NCI-H82 (cell line): Measurements from ENCODE around the gene EIPR1.
A peak's percentile ranks its signal among the peaks of the same experiment; 100 is the strongest.
"Not testable (repeated sequence)": the region's sequence is repeated elsewhere in the genome, so short reads cannot be mapped to it uniquely, and the experiment has no call there.

Experiments
- DNase-seq: peaks from one replicate; lab custom pipeline; 2025; lab: John Stamatoyannopoulos, UW

The EIPR1 gene

DNA sequence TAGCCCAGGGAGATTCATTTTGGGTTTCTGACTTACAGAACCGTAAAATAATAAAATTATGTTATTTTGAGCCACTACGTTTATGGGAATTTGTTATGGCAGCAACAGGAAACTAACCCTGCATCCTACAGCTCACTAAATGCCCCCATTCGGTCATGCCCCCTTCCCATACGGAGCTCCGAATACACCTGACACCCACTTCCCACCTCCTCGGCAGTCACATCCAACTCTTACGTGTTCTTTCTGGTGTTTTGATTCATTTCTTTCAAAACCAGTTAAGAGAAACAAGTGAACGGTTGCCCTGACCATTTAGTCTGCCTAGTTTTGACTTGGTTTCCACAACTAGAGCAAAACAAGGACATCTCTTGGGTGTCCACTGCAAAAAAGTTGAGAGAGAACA is 19.7 kb downstream of the EIPR1 start:
- no peak for DNase-seq

DNA sequence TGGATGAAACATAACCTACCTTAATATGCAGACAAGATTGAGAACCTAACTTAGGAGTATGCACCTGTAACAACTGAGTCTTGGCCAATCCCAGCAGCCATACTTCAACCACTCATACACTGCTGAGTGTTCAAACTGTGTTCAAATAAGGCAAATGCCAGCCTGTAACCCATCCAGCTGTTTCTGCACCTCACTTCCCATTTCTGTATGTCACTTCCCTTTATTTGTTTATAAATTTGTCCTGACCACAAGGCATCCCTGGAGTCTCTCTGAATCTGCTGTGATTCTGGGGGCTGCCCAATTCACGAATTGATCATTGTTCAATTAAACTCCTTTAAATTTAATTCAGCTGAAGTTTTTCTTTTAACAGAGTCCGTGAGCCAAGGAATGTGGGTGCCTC is 20.2 kb downstream of the EIPR1 start:
- DNase-seq = not testable (repeated sequence)

DNA sequence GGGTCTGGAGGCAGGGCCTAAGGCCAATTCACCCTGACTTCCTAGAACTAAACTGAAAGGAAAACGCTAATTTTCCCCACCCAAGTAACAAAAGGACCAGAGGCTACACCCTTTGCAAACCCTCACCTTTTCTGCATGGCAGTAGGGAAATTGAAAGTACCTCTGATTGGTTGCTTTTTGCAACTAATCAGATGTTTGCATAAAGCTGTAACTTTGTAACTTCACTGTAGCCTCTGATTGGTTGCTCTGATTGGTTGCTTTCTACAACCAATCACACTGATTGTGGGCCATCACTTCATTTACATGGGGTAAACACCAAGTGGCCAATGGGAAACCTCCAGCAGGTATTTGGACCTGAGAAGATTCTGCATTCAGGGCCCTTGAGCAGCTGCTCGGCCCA is 20.8 kb downstream of the EIPR1 start:
- DNase-seq = no peak

DNA sequence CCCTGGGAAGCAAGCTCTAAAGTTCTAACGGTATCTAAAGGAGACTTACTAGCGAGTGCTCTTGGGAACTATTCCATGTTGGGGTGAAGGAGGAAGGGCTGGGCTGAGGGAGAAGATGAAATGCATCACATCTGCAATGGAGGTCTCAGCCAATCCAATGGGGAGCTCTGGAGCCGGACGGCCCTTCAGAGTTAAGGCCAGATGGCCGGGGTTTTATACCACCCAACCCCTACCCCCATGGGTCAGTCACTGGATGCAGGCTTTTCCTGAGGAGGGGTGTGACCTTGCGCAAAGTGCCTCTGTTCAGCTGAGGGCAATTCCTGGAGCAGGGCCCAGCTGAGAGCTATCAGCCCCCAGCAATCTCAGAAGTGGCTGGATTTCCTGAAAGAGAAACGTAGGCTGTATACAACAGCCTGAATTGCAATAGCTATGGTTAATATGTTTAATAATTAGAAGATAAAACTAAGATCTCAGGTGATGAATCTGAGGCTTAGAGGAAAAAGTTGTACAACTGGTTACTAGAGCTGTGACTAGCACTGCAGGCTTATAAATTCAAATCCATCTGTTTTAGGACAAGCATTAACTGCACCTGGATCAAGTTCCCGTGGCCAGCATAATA is 21.6 kb downstream of the EIPR1 start:
- DNase-seq = peak; percentile 9

DNA sequence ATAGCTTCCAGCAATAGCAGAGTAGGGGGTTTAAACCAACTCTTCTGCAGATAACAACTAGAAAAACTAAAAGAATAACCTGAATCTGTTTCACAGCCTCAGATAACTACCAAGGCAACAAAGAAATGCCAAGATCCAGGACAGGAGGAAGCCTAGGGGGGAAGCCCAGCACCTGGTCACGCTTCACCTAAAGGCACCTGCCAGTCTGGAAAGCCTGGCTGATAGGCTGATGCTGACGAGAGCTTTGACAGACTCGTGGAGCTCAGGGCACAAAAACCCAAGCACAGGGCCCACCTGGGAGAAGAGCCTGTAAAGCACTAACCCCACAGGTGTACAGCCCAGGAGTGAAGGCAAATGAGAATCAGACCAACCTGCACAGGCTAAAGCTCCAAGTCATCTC is 22.6 kb downstream of the EIPR1 start:
- DNase-seq = no peak

DNA sequence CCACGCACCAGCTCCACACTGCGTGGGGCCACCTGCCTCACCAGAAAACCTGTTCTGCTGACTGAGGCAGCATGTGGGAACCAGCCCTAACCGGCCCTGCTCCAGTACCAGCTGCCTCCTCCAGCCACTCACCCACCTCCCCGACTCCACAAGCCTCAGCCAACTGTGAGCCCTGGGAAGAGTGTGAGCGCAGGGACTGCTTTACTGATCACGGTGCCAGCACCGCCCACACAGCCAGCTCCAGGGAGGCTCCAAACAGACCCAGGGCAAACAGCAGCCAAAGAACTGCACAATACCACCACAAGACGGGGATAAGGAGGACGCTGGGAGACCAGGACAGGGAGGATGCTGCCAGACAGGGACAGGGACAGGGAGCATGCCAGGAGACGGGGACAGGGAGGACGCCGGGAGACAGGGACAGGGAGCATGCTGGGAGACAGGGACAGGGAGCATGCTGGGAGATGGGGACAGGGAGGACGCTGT is 28.4 kb downstream of the EIPR1 start:
- no peak for DNase-seq

DNA sequence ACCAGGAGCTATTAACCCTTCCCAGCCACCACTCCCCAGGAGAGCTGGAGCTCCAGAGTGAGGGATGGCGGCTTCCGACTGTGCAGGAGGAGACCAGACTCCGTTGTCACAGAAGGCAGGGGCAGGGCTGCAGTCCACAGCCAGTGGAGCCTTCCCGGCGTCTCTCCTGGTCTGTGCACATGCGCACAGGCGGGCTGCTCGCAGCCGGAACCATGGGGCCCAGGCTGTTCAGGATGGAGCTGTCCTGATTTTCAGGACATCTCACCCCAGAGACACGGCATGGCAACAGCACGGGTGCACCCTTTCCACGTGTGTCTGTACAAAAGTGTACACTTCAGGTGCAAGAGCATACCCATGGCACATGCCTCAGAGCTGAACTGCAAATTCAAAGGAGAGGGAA is 28.9 kb downstream of the EIPR1 start:
- no peak for DNase-seq

DNA sequence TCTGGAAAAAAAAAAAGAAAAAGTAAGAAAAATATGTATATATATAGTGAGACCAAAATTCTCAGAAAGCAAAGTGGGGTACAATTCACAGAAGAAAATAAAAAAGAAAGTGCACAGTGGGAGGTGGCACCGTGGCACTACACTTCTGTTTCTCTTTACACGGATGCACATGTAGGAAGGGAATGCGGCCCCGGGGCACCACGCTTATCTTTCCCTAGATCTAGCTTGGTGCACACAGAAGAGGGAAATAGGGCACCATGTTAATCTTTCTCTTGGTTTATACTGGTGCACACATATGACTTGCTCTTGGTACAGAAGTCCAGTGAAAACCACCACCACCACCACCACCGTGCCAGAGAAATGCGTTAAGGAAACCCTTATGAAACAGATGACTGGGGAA is 32.0 kb downstream of the EIPR1 start:
- DNase-seq = no peak

DNA sequence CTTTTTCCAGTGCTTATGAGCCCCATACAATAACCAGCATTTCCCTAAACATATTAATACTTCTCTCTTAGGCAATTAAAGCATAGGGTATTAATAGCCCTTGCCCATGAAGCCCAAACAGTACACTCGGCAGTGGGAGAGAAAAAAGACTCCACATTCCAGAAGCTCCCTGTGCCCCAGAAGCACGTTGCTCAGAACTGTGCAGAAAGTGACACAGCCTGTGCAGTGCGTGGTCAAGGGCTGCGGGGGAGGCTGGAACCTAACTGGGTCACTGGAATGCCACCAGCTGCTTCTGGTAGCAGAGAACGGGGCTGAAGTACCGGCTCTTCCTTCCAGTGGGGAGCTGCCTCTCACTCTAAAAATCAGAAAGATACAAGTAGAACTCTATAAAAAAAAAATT is 32.7 kb downstream of the EIPR1 start:
- DNase-seq = no peak

DNA sequence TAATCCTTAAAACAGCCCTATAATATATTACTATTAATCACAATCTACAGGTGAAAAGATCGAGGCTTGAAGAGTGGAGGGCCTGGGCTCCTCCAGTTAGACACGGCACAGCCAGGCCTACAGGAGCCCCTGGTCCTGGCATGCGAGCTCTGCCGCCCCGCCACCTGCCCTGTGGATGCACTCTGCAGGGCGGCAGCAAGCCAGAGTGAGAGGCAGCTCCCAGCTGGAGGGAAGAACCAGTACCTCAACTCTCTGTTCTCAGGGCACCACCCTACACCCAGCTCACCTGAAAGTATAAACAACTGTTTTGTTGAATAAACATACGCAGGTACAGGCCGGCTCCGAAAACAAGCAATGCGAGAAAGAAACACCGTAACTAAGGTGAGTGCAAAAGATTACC is 34.6 kb downstream of the EIPR1 start:
- no peak for DNase-seq

DNA sequence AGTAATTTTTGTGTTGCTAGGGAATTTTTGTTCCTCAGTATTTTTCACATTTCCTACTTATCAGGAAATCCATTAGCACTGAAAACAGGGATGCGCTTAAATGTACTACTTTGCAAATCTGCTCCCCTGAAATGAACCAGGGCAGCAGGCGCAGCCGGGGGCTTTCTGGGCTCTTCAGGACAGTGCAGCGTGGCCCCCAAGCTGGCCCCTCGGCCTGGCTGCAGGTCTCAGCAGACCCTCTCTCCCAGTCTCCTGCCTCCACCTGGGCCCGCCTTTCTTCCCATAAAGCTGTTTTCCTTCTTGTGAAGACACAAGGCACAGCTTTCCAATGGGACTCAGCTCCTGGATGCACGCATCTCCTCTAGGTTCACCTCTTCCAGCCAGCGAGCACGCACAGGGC is 35.3 kb downstream of the EIPR1 start:
- no peak for DNase-seq

DNA sequence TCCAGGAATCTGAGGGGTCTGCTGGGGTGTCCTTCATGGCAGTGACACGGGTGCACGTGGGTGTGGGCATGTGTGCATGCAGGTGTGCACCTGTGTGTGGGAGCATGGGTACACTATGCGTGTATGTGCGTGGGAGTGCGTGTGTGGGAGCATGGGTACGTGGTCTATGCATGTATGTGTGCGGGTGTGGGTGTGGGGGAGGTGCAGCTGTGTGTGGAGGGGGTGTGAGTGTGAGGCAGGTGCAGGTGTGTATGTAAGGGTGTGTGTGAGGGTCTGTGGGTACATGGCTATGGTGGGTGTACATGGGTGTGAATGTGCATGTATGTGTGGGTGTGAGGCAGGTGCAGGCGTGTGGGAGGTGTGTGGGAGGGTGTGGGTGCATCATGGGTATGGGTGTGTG is 36.3 kb downstream of the EIPR1 start:
- DNase-seq = no peak

DNA sequence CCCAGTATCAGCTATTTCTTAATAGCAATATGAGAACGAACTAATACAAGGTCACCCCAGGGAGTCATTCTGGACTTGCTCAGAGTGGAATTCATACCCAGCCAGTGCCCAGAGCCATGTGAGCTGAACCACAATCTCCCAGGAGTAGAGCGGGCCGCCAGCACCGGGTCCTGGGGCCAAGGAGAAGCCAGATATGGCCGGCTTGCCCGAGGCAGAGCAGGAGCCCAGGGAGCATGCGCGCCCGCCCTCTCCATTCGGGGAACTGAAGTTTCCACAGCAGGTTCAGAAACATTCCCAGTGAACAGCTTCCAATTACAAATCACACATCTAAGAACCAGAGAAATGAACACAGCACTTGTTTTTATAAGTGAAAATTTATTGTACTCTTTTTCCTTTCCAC is 37.5 kb downstream of the EIPR1 start:
- no peak for DNase-seq

DNA sequence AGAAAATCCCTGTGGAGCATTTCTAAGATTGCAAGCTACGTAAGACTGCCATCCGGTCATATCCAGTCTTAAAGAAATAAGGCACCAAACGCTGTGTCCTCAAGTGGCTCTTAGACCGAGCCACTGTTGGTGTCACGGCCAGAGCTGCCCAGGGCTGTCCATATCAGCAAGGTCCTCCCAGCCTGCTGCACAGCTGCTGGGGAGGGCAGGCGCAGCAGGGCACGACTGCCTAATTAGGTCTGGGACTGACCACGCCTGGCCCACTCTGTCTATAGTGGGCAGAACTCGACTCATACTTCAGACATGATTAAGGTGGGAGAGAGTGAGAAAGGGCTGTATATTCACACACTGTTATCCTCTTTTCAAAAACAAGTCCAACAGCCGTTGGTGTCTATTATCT is 39.3 kb downstream of the EIPR1 start:
- no peak for DNase-seq

DNA sequence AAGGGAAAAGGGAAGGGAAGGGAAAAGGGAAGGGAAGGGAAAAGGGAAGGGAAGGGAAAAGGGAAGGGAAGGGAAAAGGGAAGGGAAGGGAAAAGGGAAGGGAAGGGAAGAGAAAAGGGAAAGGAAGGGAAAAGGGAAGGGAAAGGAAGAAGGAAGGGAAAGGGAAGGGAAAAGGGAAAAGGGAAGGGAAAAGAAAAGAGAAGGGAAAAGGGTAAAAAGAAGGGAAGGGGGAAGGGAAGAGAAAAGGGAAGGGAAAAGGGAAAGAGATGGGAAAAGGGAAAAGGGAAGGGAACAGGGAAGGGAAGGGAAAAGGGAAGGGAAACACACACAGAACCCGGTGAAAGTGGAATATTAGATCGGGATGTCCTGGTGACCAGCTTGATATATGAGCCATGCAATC is 40.8 kb downstream of the EIPR1 start:
- DNase-seq = no peak

DNA sequence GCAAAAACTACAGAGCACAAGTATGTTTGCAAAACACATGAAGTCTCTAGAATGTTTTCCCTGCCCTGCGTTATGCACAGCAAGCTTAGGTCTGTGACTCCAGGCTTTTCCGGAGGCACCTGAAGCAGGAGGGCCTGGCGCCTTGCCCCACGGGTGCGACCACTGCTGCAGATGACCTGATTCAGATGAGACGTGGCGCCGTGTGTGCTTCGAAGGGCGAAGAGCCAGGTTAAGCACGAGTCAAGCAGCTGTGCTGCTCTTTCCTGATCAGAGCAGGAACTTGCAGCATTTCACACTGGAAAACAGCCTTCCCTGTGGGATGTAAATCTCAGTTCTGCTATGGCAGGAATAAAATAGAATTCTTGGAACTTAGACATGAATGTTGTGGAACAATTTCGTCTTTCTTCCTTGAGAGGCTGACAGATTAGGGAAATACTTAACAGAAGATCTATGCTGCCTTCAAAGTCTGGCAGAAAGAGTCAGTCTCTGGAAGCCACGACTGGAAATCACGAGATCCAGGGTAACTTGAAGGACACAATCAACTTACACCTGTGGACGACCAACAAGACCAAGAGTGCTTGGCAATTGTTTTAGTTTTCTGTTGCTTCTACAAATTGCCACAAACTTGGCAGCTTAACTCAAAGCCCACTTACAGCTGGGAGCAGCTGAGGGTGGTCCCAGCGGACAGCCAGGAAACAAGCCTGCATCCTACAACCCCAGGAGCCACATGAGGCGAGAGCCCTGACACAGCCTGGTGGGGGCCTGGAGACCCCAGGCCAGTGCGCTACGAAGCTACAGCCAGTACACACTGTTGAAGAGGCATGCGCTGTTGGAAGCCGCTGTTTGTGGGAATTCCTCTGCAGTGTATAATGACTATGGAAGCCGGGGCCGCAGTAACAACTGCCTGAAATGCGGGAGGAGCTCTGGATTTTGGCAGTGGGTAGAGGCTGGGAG is 42.9 kb downstream of the EIPR1 start:
- DNase-seq = no peak

DNA sequence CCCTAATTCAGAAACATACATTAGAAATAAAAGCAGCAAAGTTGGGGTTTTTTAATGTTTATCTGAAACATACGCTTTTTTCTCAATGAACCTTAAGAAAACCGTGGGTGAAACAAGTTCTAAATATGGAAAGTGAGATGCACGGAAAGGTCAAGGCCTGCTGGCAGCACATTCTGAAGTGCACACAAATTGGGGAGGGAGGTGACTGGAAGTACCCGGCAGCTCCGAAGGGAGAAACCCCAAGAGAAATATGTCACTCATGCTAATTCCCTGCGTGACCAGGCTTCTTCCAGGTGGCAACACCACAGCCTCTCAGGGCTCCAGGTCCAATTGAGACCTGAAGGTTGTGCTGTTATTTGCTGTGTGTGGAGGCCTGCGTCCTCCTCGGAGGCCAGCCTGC is 45.5 kb downstream of the EIPR1 start:
- no peak for DNase-seq

DNA sequence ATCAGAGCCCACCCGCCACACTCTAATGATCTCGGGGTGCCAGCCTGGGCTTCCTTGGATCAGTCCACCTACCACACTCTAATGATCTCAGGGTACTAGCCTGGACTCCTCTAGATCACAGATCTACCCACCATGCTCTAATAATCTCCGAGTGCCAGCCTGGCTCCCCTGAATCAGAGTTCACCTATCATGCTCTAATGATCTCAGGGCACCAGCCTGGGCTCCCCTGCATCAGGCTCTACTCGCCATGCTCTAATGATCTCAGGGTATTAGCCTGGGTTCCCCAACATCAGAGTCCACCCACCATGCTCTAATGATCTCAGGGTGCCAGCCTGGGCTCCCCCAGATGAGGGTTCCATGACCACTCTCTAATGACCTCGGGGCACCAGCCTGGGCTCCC is 48.1 kb downstream of the EIPR1 start:
- DNase-seq = no peak

DNA sequence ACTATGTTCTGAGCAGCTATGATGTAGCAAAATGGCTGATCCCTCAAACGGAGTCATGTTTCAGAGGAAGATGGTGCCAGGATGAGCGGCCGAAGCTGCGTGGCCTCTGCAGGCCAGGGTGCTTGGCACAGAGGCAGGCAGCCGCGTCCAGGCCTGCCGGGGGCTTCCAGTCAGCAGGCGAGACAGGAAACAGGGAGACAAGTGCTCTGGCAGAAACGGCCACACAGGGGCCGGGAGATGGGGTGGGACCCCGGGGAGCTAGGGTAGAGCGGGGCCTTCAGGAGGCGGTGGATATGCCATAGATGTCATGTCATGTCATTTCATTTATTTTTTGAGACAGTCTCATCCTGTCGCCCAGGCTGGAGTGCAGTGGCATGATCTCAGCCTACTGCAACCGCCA is 50.7 kb downstream of the EIPR1 start:
- no peak for DNase-seq

DNA sequence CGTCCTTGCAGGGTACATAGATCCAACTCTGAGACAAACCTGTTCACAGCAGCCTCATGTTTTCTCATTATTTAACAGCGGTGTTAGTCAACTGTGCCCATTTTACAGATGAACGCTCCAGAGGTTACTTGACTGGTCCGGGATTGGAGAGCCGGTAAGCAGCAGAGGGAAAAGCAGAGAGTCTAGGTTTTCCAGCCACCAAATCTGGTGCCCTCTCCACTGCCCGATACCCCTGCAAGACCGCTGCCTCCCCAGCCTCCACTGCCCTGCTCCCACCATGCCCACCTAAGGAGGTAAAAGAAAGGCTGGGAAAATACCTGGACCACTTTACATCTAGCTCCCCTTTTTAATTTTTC is 51.5 kb downstream of the EIPR1 start:
- no peak for DNase-seq

DNA sequence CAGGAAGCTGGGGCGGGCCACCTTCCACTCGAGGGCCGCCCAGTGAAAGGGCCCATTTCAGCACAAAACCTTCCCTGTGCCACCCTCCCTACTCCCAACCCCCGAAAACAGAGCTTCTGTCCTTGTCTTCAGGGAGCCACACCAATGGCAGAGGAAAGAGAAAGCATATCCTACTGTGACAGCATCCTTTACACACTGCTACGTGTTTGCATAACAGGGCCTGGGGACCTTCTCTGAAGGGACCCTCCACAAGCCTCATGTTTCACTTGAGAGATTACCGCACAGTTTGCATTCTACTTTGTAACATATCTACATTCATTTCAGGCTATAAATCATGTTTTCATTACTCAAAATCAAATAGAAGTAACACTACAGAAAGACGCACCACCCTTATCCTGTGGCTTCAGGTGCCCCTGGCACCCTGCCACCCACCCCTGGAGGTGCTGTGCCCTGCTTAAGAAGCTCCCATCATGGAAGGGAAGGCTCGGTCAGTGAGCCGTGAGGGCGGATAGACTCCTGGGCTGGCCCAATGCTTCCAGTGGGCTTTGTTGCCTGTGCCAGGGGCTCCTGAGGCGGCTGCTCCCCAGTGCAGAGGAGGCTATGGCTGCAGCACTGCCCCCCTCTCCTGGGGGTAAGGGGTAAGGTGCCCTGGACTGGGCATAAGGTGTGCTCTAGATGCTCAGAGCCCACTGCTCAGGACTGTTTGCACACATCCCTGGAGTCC is 52.0 kb downstream of the EIPR1 start:
- no peak for DNase-seq

DNA sequence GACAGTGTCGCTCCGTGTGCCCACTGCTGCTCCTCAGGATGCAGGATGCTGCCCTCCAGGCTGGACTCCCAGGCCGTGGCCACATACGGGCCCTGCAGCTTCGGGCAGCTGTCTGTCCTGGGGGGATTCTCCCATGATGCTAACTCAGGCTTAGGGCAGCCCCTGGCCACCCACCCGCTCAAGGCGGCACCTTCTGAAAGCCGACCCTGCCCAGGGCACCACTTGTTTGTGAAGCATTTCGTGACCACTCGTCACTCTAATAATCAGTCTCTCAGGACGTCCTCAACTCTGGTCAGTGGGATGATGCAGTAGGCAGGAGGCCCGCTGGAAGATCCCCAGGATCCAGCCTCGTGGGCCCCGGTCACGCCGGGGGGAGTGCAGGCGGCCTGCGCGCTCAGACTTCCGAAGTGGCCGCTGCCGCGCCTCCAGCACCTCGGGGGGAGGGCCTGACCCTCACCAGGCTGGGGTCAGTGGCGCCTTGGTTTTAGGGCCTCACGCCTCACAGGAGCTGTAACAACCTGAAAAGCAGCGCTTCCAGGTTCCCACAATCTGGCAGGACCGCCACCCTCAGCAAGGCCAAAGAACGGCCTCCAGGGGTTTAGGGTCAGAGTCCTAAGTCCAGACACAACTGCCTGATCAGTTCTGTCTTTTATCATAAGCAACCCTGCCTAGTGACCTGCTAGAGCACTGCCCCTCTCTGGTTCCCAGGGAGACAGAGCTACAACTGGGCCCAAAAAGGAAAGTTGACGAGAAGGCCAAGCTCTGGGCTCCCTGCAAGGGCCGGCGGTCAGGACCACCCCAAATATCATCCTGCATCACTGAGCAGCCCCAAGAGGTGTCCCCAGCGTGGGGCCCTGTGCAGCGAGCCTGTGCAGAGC is 53.0 kb downstream of the EIPR1 start:
- no peak for DNase-seq
